ENCODE data around the gene ANKRD18B. TPM values are rescaled to one million over a fixed set of nuclear protein-coding genes. Genes with fewer than 3 reads are reported as not detected.
A peak's percentile ranks its signal among the peaks of the same experiment; 100 is the strongest.
"Not testable (repeated sequence)": the region's sequence is repeated elsewhere in the genome, so short reads cannot be mapped to it uniquely, and the experiment has no call there.

The ANKRD18B gene
- total and polyA plus RNA-seq, 7 experiments from 2014 or later: 0.17 to 1.2 (median 0.32) TPM; not detected in 4

DNA sequence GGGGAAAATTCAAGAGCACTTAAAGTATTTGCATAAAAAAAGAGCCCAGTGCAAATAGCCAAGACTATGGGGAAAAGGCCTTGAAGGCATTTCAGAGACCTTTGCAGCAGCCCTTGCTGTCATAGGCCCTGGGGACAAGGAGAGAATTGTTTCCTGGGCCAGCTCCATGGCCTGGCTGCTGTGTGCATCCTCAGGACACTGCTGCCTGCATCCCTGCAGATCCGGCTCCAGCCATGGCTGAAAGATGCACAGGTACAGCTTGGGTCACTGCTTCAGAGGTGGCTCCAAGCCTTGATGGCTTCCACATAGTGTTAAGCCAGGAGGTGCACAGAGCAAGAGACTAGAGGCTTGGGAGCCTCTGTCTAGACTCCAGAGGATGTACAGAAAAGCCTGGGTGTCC lies 55.9 kb downstream of the ANKRD18B start:
- DNase-seq; H3K36me3 Mint-ChIP-seq; H3K27me3 ChIP-seq (ENCODE audit: control insufficient read depth in 2 of 2, insufficient read depth in 2 of 2, low read length in 2 of 2); POLR2A ChIA-PET; ATAC-seq; H3K9me3 ChIP-seq (ENCODE audit: control insufficient read depth in 2 of 3, low read length in 3 of 3); H3K27ac ChIP-seq (ENCODE audit: low read depth, low read length); H3K27me3 Mint-ChIP-seq; CTCF ChIA-PET; H3K4me1 ChIP-seq (ENCODE audit: control insufficient read depth in 2 of 2, insufficient read depth in 2 of 2, low read length in 2 of 2); H3K4me3 Mint-ChIP-seq; H3K36me3 ChIP-seq (ENCODE audit: control insufficient read depth in 2 of 3, insufficient read depth in 3 of 3, low read length in 3 of 3); H3K4me3 ChIP-seq (ENCODE audit: low read length); intact Hi-C loops (cut with micrococcal nuclease); H3K27ac Mint-ChIP-seq; H3K4me1 Mint-ChIP-seq; H3K9me3 Mint-ChIP-seq: not testable (repeated sequence)

- H3K9me3 Mint-ChIP-seq; DNase-seq; H3K36me3 Mint-ChIP-seq; intact Hi-C loops (cut with micrococcal nuclease); H3K4me3 ChIP-seq (ENCODE audit: low read length); H3K4me3 Mint-ChIP-seq; H3K27ac ChIP-seq (ENCODE audit: low read depth, low read length); H3K27me3 Mint-ChIP-seq; H3K36me3 ChIP-seq (ENCODE audit: control insufficient read depth in 2 of 3, insufficient read depth in 3 of 3, low read length in 3 of 3); H3K4me1 ChIP-seq (ENCODE audit: control insufficient read depth in 2 of 2, insufficient read depth in 2 of 2, low read length in 2 of 2); H3K4me1 Mint-ChIP-seq; H3K27ac Mint-ChIP-seq; POLR2A ChIA-PET; H3K27me3 ChIP-seq (ENCODE audit: control insufficient read depth in 2 of 2, insufficient read depth in 2 of 2, low read length in 2 of 2); ATAC-seq; H3K9me3 ChIP-seq (ENCODE audit: control insufficient read depth in 2 of 3, low read length in 3 of 3); CTCF ChIA-PET: not testable (repeated sequence)
These were observed 58.6 kb downstream of the ANKRD18B start for GRCh38 chr9:33582686-33583085.

DNA sequence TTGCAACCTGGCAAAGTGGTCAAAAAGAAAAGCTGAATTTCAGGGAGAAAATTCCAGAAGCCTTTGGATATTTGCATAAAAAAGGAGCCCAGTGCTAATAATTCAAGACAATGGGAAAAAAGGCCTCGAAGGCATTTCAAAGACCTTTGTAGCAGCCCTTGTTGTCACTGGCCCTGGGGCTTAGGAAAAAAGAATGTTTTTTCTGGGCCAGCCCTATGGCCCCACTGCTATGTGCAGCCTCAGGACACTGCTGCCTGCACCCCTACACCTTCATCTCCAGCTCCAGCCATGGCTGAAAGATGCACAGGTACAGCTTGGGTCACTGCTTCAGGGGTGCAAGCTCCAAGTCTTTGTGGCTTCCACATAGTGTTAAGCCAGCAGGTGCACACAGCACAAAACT lies 62.1 kb downstream of the ANKRD18B start:
- H3K9me3 ChIP-seq (ENCODE audit: control insufficient read depth in 2 of 3, low read length in 3 of 3); H3K36me3 ChIP-seq (ENCODE audit: control insufficient read depth in 2 of 3, insufficient read depth in 3 of 3, low read length in 3 of 3); H3K9me3 Mint-ChIP-seq; H3K36me3 Mint-ChIP-seq; H3K4me1 ChIP-seq (ENCODE audit: control insufficient read depth in 2 of 2, insufficient read depth in 2 of 2, low read length in 2 of 2); H3K4me3 ChIP-seq (ENCODE audit: low read length); DNase-seq; H3K27ac ChIP-seq (ENCODE audit: low read depth, low read length); H3K4me3 Mint-ChIP-seq; H3K27ac Mint-ChIP-seq; POLR2A ChIA-PET; CTCF ChIA-PET; H3K27me3 ChIP-seq (ENCODE audit: control insufficient read depth in 2 of 2, insufficient read depth in 2 of 2, low read length in 2 of 2); H3K4me1 Mint-ChIP-seq; intact Hi-C loops (cut with micrococcal nuclease); ATAC-seq: not testable (repeated sequence)
- H3K27me3 Mint-ChIP-seq: peaks cover 0 to 16% (median 4%) of the 10 kb centered on the region in 5 donors

- intact Hi-C loops (cut with micrococcal nuclease); H3K4me3 Mint-ChIP-seq; H3K9me3 ChIP-seq (ENCODE audit: control insufficient read depth in 2 of 3, low read length in 3 of 3); H3K9me3 Mint-ChIP-seq; ATAC-seq; H3K27me3 ChIP-seq (ENCODE audit: control insufficient read depth in 2 of 2, insufficient read depth in 2 of 2, low read length in 2 of 2); DNase-seq; H3K4me1 Mint-ChIP-seq; H3K36me3 Mint-ChIP-seq; H3K4me1 ChIP-seq (ENCODE audit: control insufficient read depth in 2 of 2, insufficient read depth in 2 of 2, low read length in 2 of 2); CTCF ChIA-PET; H3K27ac ChIP-seq (ENCODE audit: low read depth, low read length); POLR2A ChIA-PET; H3K27ac Mint-ChIP-seq; H3K4me3 ChIP-seq (ENCODE audit: low read length); H3K36me3 ChIP-seq (ENCODE audit: control insufficient read depth in 2 of 3, insufficient read depth in 3 of 3, low read length in 3 of 3): not testable (repeated sequence)
- H3K27me3 Mint-ChIP-seq: peaks cover 0 to 19% (median 4%) of the 10 kb centered on the region in 5 donors
These were observed 63.7 kb downstream of the ANKRD18B start for GRCh38 chr9:33587799-33588198.

GRCh38 chr9:33588876-33589275 lies 64.8 kb downstream of the ANKRD18B start:
- H3K4me3 ChIP-seq (ENCODE audit: low read length); ATAC-seq; H3K36me3 Mint-ChIP-seq; intact Hi-C loops (cut with micrococcal nuclease); H3K36me3 ChIP-seq (ENCODE audit: control insufficient read depth in 2 of 3, insufficient read depth in 3 of 3, low read length in 3 of 3); H3K9me3 Mint-ChIP-seq; DNase-seq; POLR2A ChIA-PET; H3K4me3 Mint-ChIP-seq; H3K27ac Mint-ChIP-seq; CTCF ChIA-PET; H3K9me3 ChIP-seq (ENCODE audit: control insufficient read depth in 2 of 3, low read length in 3 of 3); H3K27ac ChIP-seq (ENCODE audit: low read depth, low read length); H3K4me1 ChIP-seq (ENCODE audit: control insufficient read depth in 2 of 2, insufficient read depth in 2 of 2, low read length in 2 of 2); H3K27me3 ChIP-seq (ENCODE audit: control insufficient read depth in 2 of 2, insufficient read depth in 2 of 2, low read length in 2 of 2); H3K4me1 Mint-ChIP-seq: not testable (repeated sequence)
- H3K27me3 Mint-ChIP-seq: peaks cover 2 to 22% (median 5%) of the 10 kb centered on the region in 5 donors

- not testable (repeated sequence) for H3K27ac Mint-ChIP-seq
These were observed 66.8 kb downstream of the ANKRD18B start for GRCh38 chr9:33590857-33591256.

GRCh38 chr9:33596974-33597373 lies 72.9 kb downstream of the ANKRD18B start:
- H3K27me3 ChIP-seq (ENCODE audit: control insufficient read depth in 2 of 2, insufficient read depth in 2 of 2, low read length in 2 of 2); H3K36me3 Mint-ChIP-seq; intact Hi-C loops (cut with micrococcal nuclease); ATAC-seq; H3K4me1 ChIP-seq (ENCODE audit: control insufficient read depth in 2 of 2, insufficient read depth in 2 of 2, low read length in 2 of 2); H3K4me3 Mint-ChIP-seq; H3K9me3 Mint-ChIP-seq; DNase-seq; H3K9me3 ChIP-seq (ENCODE audit: control insufficient read depth in 2 of 3, low read length in 3 of 3); H3K4me3 ChIP-seq (ENCODE audit: low read length); CTCF ChIA-PET; POLR2A ChIA-PET; H3K27ac ChIP-seq (ENCODE audit: low read depth, low read length); H3K36me3 ChIP-seq (ENCODE audit: control insufficient read depth in 2 of 3, insufficient read depth in 3 of 3, low read length in 3 of 3): not testable (repeated sequence)
- Mint-ChIP-seq H3K27me3 (peaks cover 0 to 17% (median 8%) of the 10 kb centered on the region in 5 donors), H3K27ac (peak overlapping the region in 1 of 9 donors; percentile 33), H3K4me1 (peaks cover 3 to 11% (median 7%) of the 10 kb centered on the region in 7 donors)

More at GRCh38 chr9:33590857-33591256, 66.8 kb downstream of the ANKRD18B start:
- H3K27ac ChIP-seq (ENCODE audit: low read depth, low read length); H3K9me3 ChIP-seq (ENCODE audit: control insufficient read depth in 2 of 3, low read length in 3 of 3); H3K9me3 Mint-ChIP-seq; CTCF ChIA-PET; intact Hi-C loops (cut with micrococcal nuclease); H3K4me3 ChIP-seq (ENCODE audit: low read length); H3K36me3 Mint-ChIP-seq; H3K4me3 Mint-ChIP-seq; H3K27me3 ChIP-seq (ENCODE audit: control insufficient read depth in 2 of 2, insufficient read depth in 2 of 2, low read length in 2 of 2); ATAC-seq; POLR2A ChIA-PET; DNase-seq; H3K36me3 ChIP-seq (ENCODE audit: control insufficient read depth in 2 of 3, insufficient read depth in 3 of 3, low read length in 3 of 3); H3K4me1 ChIP-seq (ENCODE audit: control insufficient read depth in 2 of 2, insufficient read depth in 2 of 2, low read length in 2 of 2); H3K4me1 Mint-ChIP-seq: not testable (repeated sequence)
- H3K27me3 Mint-ChIP-seq: peaks cover 0 to 24% (median 12%) of the 10 kb centered on the region in 5 donors
